ENCODE measurements around the gene JAZF1.

Gene JAZF1

DNA sequence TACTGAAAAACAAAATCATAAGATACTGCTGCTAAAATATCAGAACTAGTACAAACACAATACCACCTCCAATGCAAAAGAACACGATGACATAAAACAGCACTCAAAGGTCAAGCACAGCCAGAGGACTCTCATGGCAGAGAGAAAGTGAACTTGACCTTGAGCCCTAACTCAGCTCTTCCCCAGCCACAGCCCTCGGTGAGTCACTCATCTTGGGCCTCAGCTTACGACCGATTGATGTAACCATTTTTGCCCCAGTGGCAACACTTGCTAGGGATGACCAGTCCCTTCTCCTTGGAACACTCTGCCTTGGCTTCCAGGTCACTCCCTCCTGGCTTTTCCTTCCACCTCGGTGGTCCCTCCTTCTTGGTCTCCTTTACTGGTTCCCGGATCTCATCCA, 77.8 kb downstream of the JAZF1 start:
- no peaks in the 10 kb centered on the region for H3K9me2 ChIP-seq (replicated peaks; ENCODE audit: insufficient read depth, low read length)
- H3K4me3 ChIP-seq (ENCODE audit: low read length) = no peak overlapping the region
- H3K79me2 ChIP-seq (ENCODE audit: low read length) = no peaks in the 10 kb centered on the region
- H3K27me3 ChIP-seq (replicated peaks; ENCODE audit: insufficient read depth, low read length) = no peaks in the 10 kb centered on the region
- H3K9ac ChIP-seq (ENCODE audit: low read length) = no peak overlapping the region
- no peaks in the 10 kb centered on the region for H3F3A ChIP-seq (ENCODE audit: insufficient read depth, low read length)
- no peak overlapping the region for H2AFZ ChIP-seq (ENCODE audit: low read length)
- no peak overlapping the region for H3K27ac ChIP-seq (ENCODE audit: low read length)
- no peaks in the 10 kb centered on the region for H3K36me3 ChIP-seq (replicated peaks; ENCODE audit: insufficient read depth, low read length)
- H3K4me2 ChIP-seq (ENCODE audit: low read depth, low read length) = no peak overlapping the region
- no peaks in the 10 kb centered on the region for H3K4me1 ChIP-seq (ENCODE audit: low read length)
- TF ChIP-seq CTCF (IDR thresholded peaks at IDR 0.05; ENCODE audit: low read length) = no peak
- no peak for TF ChIP-seq EZH2 (optimal IDR thresholded peaks at IDR 0.05; ENCODE audit: low read depth, low read length)
- TF ChIP-seq EZH2phosphoT487 (IDR thresholded peaks at IDR 0.05; ENCODE audit: low read length) = no peak
- no peak for DNase-seq
- H4K20me1 ChIP-seq (ENCODE audit: insufficient read depth, low read length) = no peaks in the 10 kb centered on the region
- H3K9me3 ChIP-seq (replicated peaks; ENCODE audit: insufficient read depth, low read length) = no peaks in the 10 kb centered on the region

GRCh38 chr7:28096713-28097112, 83.9 kb downstream of the JAZF1 start:
- Histone ChIP-seq H3K9me3 (replicated peaks; ENCODE audit: insufficient read depth, low read length) (no peaks in the 10 kb centered on the region), H4K20me1 (ENCODE audit: insufficient read depth, low read length) (no peaks in the 10 kb centered on the region), H3F3A (ENCODE audit: insufficient read depth, low read length) (no peaks in the 10 kb centered on the region), H3K4me3 (ENCODE audit: low read length) (no peak overlapping the region), H3K27me3 (replicated peaks; ENCODE audit: insufficient read depth, low read length) (no peaks in the 10 kb centered on the region), H3K9ac (ENCODE audit: low read length) (no peak overlapping the region), H3K9me2 (replicated peaks; ENCODE audit: insufficient read depth, low read length) (no peaks in the 10 kb centered on the region), H3K27ac (ENCODE audit: low read length) (no peak overlapping the region), H3K4me1 (ENCODE audit: low read length) (no peaks in the 10 kb centered on the region), H3K4me2 (ENCODE audit: low read depth, low read length) (no peak overlapping the region), H3K79me2 (ENCODE audit: low read length) (no peaks in the 10 kb centered on the region), H2AFZ (ENCODE audit: low read length) (no peak overlapping the region), H3K36me3 (replicated peaks; ENCODE audit: insufficient read depth, low read length) (no peaks in the 10 kb centered on the region)
- DNase-seq = peak; percentile 40
- TF ChIP-seq CTCF (IDR thresholded peaks at IDR 0.05; ENCODE audit: low read length) (peak; percentile 78), EZH2 (optimal IDR thresholded peaks at IDR 0.05; ENCODE audit: low read depth, low read length) (no peak)

DNA sequence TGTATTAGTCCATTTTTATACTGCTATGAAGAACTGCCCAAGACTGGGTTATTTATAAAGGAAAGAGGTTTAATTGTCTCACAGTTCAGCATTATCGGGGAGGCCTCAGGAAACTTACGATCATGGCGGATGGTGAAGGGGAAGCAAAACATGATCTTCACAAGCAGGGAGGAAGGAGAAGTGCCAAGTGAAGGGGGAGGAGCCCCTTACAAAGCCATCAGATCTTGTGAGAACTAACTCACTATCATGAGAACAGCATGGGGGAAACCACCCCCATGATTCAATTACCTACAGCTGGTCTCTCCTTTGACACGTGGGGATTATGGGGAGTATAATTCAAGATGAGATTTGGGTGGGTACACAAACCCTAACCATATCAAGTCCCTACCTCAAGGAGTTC, 85.4 kb downstream of the JAZF1 start:
- TF ChIP-seq CTCF (IDR thresholded peaks at IDR 0.05; ENCODE audit: low read length) = no peak
- TF ChIP-seq EZH2 (optimal IDR thresholded peaks at IDR 0.05; ENCODE audit: low read depth, low read length) = no peak
- TF ChIP-seq EZH2phosphoT487 (IDR thresholded peaks at IDR 0.05; ENCODE audit: low read length) = no peak
- H3K79me2 ChIP-seq (ENCODE audit: low read length) = no peaks in the 10 kb centered on the region
- no peaks in the 10 kb centered on the region for H3F3A ChIP-seq (ENCODE audit: insufficient read depth, low read length)
- no peak overlapping the region for H3K9ac ChIP-seq (ENCODE audit: low read length)
- no peak overlapping the region for H3K4me2 ChIP-seq (ENCODE audit: low read depth, low read length)
- H3K27me3 ChIP-seq (replicated peaks; ENCODE audit: insufficient read depth, low read length) = no peaks in the 10 kb centered on the region
- H3K9me3 ChIP-seq (replicated peaks; ENCODE audit: insufficient read depth, low read length) = no peaks in the 10 kb centered on the region
- H2AFZ ChIP-seq (ENCODE audit: low read length) = no peak overlapping the region
- H3K9me2 ChIP-seq (replicated peaks; ENCODE audit: insufficient read depth, low read length) = no peaks in the 10 kb centered on the region
- H3K4me3 ChIP-seq (ENCODE audit: low read length) = no peak overlapping the region
- no peaks in the 10 kb centered on the region for H3K4me1 ChIP-seq (ENCODE audit: low read length)
- DNase-seq = no peak
- H4K20me1 ChIP-seq (ENCODE audit: insufficient read depth, low read length) = no peaks in the 10 kb centered on the region
- H3K27ac ChIP-seq (ENCODE audit: low read length) = no peak overlapping the region
- no peaks in the 10 kb centered on the region for H3K36me3 ChIP-seq (replicated peaks; ENCODE audit: insufficient read depth, low read length)

Data from MM.1S (cell line).